ENCODE measurements around the gene VDAC2. TPM values are rescaled to one million over a fixed set of nuclear protein-coding genes. Genes with fewer than 3 reads are reported as not detected.

VDAC2 gene
- polyA plus RNA-seq, 1 donor from 2014 or later: 291 TPM

DNA sequence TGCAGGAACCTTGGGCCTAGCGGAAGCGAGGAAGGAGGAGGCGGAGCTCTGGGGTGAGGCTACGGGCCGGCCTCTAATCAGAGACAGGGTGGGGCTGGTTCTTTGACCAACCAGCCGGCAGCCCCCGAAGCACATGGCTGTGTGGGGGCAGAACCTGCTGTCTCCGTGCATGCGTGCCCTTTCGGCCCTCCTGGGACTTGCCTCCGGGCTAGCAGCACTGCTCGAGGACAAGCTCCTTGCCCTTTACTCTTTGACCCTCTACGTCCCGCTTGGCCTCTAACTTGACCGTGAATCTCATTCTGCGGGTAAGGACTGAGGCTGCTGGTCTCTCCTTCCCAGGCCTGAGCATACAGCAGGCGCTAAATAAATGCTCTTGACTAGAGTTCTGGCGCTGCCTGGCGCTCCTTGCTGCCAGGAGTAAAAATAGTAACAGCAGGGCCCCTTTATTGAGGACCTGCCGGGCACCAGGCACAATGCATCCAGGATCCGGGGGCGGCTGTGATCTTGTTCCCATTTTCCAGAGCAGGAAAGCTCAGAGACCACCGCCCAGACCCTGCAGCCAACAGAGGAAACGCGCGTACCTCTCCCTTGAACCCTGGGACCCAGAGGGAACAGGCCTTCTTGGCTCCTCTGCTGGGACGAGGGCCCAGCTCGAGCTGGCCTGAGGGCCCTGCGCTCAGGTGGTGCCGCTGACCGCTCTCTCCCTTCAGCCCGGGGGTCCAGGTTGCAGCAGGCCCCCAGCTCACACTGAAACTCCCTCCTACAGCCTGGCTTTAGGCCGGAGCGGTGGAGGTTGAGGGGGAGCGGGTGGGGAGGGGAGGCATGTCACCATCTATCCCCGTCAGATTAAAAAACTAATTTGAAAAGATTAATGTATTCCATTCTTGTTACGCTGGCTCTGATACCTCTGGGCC lies 27.8 kb downstream of the VDAC2 start:
- Histone ChIP-seq H3K4me3 (ENCODE audit: low read length) (no peak overlapping the region), H3K9me3 (ENCODE audit: low read length) (no peaks in the 10 kb centered on the region), H3K4me2 (ENCODE audit: low read length) (no peak overlapping the region), H3K27me3 (ENCODE audit: insufficient read depth, low read depth, low read length) (peaks cover 9% of the 10 kb centered on the region), H3K36me3 (ENCODE audit: insufficient read depth, low read length) (no peaks in the 10 kb centered on the region), H3F3A (ENCODE audit: insufficient read depth, low read length, poor library complexity, severe bottlenecking) (no peaks in the 10 kb centered on the region), H4K20me1 (ENCODE audit: insufficient read depth) (no peaks in the 10 kb centered on the region), H2AFZ (ENCODE audit: low read depth, low read length) (no peak overlapping the region), H3K9ac (ENCODE audit: low read length) (no peak overlapping the region), H3K9me2 (ENCODE audit: insufficient read depth, low read length) (no peaks in the 10 kb centered on the region), H3K27ac (ENCODE audit: low read length) (no peak overlapping the region), H3K79me2 (replicated peaks; ENCODE audit: insufficient read depth, low read length) (no peaks in the 10 kb centered on the region)
- TF ChIP-seq, protein P1, sequence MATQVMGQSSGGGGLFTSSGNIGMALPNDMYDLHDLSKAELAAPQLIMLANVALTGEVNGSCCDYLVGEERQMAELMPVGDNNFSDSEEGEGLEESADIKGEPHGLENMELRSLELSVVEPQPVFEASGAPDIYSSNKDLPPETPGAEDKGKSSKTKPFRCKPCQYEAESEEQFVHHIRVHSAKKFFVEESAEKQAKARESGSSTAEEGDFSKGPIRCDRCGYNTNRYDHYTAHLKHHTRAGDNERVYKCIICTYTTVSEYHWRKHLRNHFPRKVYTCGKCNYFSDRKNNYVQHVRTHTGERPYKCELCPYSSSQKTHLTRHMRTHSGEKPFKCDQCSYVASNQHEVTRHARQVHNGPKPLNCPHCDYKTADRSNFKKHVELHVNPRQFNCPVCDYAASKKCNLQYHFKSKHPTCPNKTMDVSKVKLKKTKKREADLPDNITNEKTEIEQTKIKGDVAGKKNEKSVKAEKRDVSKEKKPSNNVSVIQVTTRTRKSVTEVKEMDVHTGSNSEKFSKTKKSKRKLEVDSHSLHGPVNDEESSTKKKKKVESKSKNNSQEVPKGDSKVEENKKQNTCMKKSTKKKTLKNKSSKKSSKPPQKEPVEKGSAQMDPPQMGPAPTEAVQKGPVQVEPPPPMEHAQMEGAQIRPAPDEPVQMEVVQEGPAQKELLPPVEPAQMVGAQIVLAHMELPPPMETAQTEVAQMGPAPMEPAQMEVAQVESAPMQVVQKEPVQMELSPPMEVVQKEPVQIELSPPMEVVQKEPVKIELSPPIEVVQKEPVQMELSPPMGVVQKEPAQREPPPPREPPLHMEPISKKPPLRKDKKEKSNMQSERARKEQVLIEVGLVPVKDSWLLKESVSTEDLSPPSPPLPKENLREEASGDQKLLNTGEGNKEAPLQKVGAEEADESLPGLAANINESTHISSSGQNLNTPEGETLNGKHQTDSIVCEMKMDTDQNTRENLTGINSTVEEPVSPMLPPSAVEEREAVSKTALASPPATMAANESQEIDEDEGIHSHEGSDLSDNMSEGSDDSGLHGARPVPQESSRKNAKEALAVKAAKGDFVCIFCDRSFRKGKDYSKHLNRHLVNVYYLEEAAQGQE (IDR thresholded peaks at IDR 0.05; ENCODE audit: borderline replicate concordance): no peak

DNA sequence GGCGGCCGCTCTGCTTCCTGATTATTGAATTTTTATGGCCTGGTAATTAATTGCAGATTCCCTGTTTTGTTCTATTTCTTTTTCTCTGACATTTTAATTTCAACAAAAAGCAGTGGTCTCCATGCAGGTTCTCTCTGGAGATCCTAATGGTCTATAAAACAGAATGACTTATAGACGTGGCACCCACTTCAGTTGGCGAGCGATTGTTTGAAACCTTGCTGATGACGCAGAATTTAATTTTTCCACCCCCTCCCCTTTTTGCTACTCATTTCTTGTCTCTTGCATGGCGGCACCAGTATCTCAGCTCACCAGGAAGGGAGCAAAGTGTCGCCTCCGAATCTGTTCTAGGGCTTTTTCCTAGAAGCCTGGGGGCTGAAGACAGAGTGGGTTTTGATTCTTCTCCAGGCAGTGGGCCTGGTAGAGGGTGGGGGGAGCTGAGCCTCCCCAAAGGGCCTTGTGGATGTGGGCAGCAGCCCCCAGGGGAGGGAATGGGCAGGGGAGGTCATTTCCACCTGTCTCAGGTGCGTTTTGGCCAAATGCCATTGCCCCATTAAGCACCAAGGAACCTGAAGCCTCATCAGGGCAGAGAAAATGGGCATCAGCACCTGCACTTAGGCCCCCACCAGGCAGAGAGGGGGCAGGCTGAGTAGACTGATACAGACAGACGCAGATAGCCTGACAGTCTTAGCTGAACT lies 28.6 kb downstream of the VDAC2 start:
- TF ChIP-seq SMC3 (conservative IDR thresholded peaks at IDR 0.05; ENCODE audit: poor library complexity): no peak
- no peak for TF ChIP-seq RAD21 (conservative IDR thresholded peaks at IDR 0.05)
- no peak for TF ChIP-seq EP300 (conservative IDR thresholded peaks at IDR 0.05; ENCODE audit: poor library complexity, severe bottlenecking)
- H3K27me3 ChIP-seq (ENCODE audit: insufficient read depth, low read depth, low read length): peaks cover 9% of the 10 kb centered on the region
- H2AFZ ChIP-seq (ENCODE audit: low read depth, low read length): no peak overlapping the region
- no peaks in the 10 kb centered on the region for H3K9me3 ChIP-seq (ENCODE audit: low read length)
- H3F3A ChIP-seq (ENCODE audit: insufficient read depth, low read length, poor library complexity, severe bottlenecking): no peaks in the 10 kb centered on the region
- no peak overlapping the region for H3K27ac ChIP-seq (ENCODE audit: low read length)
- H3K4me2 ChIP-seq (ENCODE audit: low read length): no peak overlapping the region
- no peaks in the 10 kb centered on the region for H3K79me2 ChIP-seq (replicated peaks; ENCODE audit: insufficient read depth, low read length)
- no peak overlapping the region for H3K9ac ChIP-seq (ENCODE audit: low read length)
- H3K9me2 ChIP-seq (ENCODE audit: insufficient read depth, low read length): no peaks in the 10 kb centered on the region
- H3K4me3 ChIP-seq (ENCODE audit: low read length): no peak overlapping the region
- H3K36me3 ChIP-seq (ENCODE audit: insufficient read depth, low read length): no peaks in the 10 kb centered on the region
- H4K20me1 ChIP-seq (ENCODE audit: insufficient read depth): no peaks in the 10 kb centered on the region

DNA sequence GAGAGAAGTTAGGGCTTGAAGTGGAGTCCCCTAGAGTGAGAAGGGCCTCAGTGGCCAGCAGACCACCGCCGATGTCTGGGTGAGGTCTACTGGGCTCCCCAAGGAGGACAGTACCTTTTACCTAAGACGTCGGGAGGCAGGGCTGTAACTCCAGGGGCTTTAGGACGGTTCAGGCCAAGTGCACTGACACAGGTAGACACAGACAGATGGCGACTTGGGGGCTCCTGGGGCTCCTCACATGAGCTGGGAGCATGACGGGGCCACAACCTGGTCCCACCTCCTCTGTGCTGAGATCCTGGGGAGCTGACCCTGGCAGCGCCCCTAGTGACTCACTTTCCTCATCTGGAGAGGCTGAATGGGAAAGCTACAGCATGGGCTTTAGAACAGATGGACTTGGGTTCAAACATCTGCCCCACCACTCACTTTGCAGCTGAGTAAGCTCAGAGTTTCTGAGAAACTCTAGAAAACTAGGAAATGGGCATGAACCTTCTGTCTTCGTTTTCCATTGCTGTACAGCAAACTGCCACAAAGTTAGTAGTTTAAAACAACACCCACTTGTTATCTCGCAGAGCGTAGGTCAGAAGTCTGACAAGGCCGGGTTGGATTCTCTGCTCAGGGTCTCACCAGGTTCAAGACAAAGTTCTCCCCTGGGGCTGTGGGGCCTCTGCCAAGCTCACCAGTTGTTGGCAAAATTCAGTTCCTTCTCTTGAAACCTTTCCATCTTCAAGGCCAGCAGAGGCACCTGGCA lies 29.9 kb downstream of the VDAC2 start:
- Histone ChIP-seq H3K9ac (ENCODE audit: low read length) (no peak overlapping the region), H3K9me3 (ENCODE audit: low read length) (no peaks in the 10 kb centered on the region), H3F3A (ENCODE audit: insufficient read depth, low read length, poor library complexity, severe bottlenecking) (no peaks in the 10 kb centered on the region), H3K79me2 (replicated peaks; ENCODE audit: insufficient read depth, low read length) (no peaks in the 10 kb centered on the region), H2AFZ (ENCODE audit: low read depth, low read length) (no peak overlapping the region), H3K27ac (ENCODE audit: low read length) (no peak overlapping the region), H3K9me2 (ENCODE audit: insufficient read depth, low read length) (no peaks in the 10 kb centered on the region), H3K36me3 (ENCODE audit: insufficient read depth, low read length) (no peaks in the 10 kb centered on the region), H3K4me3 (ENCODE audit: low read length) (no peak overlapping the region), H3K27me3 (ENCODE audit: insufficient read depth, low read depth, low read length) (no peaks in the 10 kb centered on the region), H4K20me1 (ENCODE audit: insufficient read depth) (no peaks in the 10 kb centered on the region), H3K4me2 (ENCODE audit: low read length) (no peak overlapping the region)
- TF ChIP-seq, protein P1 (IDR thresholded peaks at IDR 0.05; ENCODE audit: borderline replicate concordance): no peak
- TF ChIP-seq SMC3 (conservative IDR thresholded peaks at IDR 0.05; ENCODE audit: poor library complexity) (no peak), MXI1 (conservative IDR thresholded peaks at IDR 0.05; ENCODE audit: poor library complexity, severe bottlenecking) (no peak), EZH2 (IDR thresholded peaks at IDR 0.05; ENCODE audit: borderline replicate concordance, insufficient read depth, low read length, poor library complexity, severe bottlenecking) (no peak), POLR2AphosphoS5 (IDR thresholded peaks at IDR 0.05) (no peak), RAD21 (conservative IDR thresholded peaks at IDR 0.05) (no peak), TAF1 (IDR thresholded peaks at IDR 0.05; ENCODE audit: low read depth) (no peak)

All from neural cell (in vitro differentiated cells).